ENCODE data around the gene PGM3. TPM values are rescaled to one million over a fixed set of nuclear protein-coding genes. Genes with fewer than 3 reads are reported as not detected.

The PGM3 gene
- total RNA-seq, 4 donors from 2014 or later: 7.9 to 291 (median 21.1) TPM

DNA sequence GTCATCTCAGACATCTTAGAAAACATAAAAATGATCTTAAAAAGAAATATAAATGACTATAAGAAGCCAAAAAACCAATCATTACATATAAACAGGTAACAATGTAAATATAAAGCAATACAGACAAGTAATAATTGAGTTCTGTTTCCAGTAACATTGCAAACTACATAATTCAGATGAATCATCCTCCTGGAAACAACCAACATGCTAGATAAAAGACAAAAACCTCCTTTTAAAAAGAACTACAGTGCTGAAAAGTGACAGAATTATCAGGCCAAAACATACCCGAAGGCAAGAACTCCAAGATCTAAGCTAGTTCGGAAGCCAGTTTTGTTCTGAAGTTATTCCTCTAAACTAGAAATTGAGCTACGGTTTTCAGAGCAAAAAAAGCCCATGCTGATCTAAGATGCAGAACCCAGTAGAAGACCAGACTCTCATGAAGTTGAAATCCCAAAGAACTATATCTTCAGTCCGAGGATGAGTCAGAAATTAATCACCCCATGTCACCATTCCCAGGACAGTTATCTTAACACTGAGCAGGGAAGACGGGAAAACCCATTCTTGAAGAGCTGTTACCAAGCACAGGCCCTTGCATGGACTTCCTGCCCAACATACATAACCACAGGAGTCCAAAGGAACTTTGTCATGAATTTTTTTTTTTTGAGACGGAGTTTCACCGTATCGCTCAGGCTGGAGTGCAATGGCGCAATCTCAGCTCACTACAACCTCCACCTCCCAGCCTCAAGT, 9.8 kb downstream of the PGM3 start:
- in situ Hi-C loops (cut with MboI; ENCODE audit: low pct_ligation_motif_present in 1 of 4, low pct_unique_long_range_greater_than_20kb in 1 of 4, low sequenced_read_pairs in 3 of 4): loop anchor here in 1 of 4 donors (25.0 kb wide), 1 partner anchor 946 kb away; the partner anchor contains the start of gene IBTK
- Histone ChIP-seq H3K4me1 (no peaks in the 10 kb centered on the region), H3K4me3 (no peak overlapping the region), H3K27me3 (no peaks in the 10 kb centered on the region), H3K9me3 (no peaks in the 10 kb centered on the region), H3K36me3 (peaks cover 0 to 54% (median 5%) of the 10 kb centered on the region in 4 donors), H3K27ac (no peak overlapping the region)
- WGBS, 2 donors (ENCODE audit: low coverage in 1 of 2): 83 to 94% methylated on average over 7 to 9 of the region's 9 CpGs
- intact Hi-C loops (cut with DNase I; ENCODE audit: low total_unique reads): no loop called here
- TF ChIP-seq POLR2A (IDR thresholded peaks at IDR 0.05) (no peak), CTCF (IDR thresholded peaks at IDR 0.05) (no peak), EP300 (IDR thresholded peaks at IDR 0.05; ENCODE audit: low read depth) (no peak), POLR2AphosphoS5 (IDR thresholded peaks at IDR 0.05) (no peak)
- DNase-seq: no peak

DNA sequence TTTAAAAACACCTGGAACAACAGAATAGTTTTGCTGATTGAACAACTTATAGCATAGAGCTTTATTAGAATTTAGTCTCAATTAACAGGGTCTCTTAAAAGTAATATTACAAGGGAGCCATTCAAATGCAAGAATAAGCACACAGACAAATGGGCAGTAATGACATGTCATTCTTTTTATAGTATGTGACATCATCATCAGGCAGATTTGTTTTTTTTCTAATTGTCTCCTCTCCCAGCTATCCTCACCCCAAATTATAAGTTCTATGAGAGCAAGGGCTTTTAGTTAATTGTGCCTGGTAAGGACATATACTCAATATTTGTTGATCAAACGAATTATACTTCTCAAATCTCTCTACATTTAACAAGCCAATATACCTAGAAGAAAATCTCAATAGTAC, 11.0 kb downstream of the PGM3 start:
- intact Hi-C loops (cut with DNase I; ENCODE audit: low total_unique reads) (no loop called here), in situ Hi-C loops (cut with MboI; ENCODE audit: low pct_ligation_motif_present in 1 of 4, low pct_unique_long_range_greater_than_20kb in 1 of 4, low sequenced_read_pairs in 3 of 4) (loop anchor here in 1 of 4 donors (25.0 kb wide), 1 partner anchor 945 kb away; the partner anchor contains the start of gene IBTK)
- Histone ChIP-seq H3K27ac (no peak overlapping the region), H3K36me3 (peaks cover 0 to 44% (median 5%) of the 10 kb centered on the region in 4 donors), H3K4me1 (no peaks in the 10 kb centered on the region), H3K4me3 (no peak overlapping the region), H3K27me3 (no peaks in the 10 kb centered on the region), H3K9me3 (no peaks in the 10 kb centered on the region)
- WGBS, 2 donors (ENCODE audit: low coverage in 1 of 2): 76 to 78% methylated on average over 1 of the region's 1 CpG
- TF ChIP-seq EP300 (IDR thresholded peaks at IDR 0.05; ENCODE audit: low read depth) (no peak), CTCF (IDR thresholded peaks at IDR 0.05) (no peak), POLR2A (IDR thresholded peaks at IDR 0.05) (no peak), POLR2AphosphoS5 (IDR thresholded peaks at IDR 0.05) (no peak)
- no peak for DNase-seq

DNA sequence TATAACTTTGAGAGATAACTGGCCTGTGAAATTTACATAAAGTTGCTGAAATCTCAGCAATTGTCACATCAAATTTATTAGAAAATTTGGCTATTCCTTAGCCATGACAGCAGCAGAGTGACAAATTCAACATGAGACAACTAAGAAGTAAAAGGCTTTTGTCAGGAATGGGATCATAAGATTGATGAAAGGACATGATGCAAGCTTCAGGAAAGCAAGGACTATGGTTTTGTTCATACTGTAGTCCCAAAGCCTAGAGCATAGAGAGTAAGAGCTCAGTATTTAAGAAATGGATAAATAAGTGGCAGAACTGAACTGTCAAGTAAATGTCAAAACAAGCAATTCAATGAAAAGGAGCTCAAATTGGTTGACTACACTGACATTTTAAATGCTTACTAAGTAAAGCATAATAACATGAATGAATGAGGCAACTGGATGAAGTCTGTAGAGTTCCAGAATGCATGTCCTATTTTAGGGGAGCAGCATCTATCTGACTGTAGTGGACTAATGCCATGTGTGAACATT, 12.6 kb downstream of the PGM3 start:
- Histone ChIP-seq H3K27ac (no peak overlapping the region), H3K4me1 (peaks cover 0 to 5% (median 2%) of the 10 kb centered on the region in 4 donors), H3K9me3 (no peaks in the 10 kb centered on the region), H3K27me3 (no peaks in the 10 kb centered on the region), H3K4me3 (no peak overlapping the region), H3K36me3 (peaks cover 0 to 42% (median 5%) of the 10 kb centered on the region in 4 donors)
- in situ Hi-C loops (cut with MboI; ENCODE audit: low pct_ligation_motif_present in 1 of 4, low pct_unique_long_range_greater_than_20kb in 1 of 4, low sequenced_read_pairs in 3 of 4) (loop anchor here in 1 of 4 donors (25.0 kb wide), 1 partner anchor 943 kb away; the partner anchor contains the start of gene IBTK), intact Hi-C loops (cut with DNase I; ENCODE audit: low total_unique reads) (no loop called here)
- no peak for TF ChIP-seq POLR2A (IDR thresholded peaks at IDR 0.05)
- TF ChIP-seq EP300 (IDR thresholded peaks at IDR 0.05; ENCODE audit: low read depth): no peak
- no peak for TF ChIP-seq CTCF (IDR thresholded peaks at IDR 0.05)
- TF ChIP-seq POLR2AphosphoS5 (IDR thresholded peaks at IDR 0.05): no peak
- DNase-seq: no peak

DNA sequence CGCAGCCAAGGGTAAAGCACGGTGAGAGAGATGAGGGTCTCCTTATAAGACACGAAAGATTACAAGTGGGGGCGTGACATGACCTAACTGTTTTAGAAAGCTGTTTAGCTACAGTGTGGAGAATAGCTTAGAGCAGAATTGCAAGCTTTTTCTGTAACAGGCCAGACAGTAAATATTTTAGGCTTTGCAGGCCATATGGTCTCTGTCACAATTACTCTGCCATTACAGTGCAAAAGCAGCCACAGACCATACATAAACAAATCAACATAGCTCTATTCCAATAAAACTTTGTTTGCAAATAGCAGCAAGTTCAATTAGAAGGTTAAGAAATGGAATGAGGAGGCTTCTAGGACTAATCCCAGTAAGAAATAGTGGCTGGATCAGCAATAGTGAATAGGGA, 16.8 kb downstream of the PGM3 start:
- 68 to 85% methylated on average over 3 to 4 of the region's 4 CpGs for WGBS, 2 donors (ENCODE audit: low coverage in 1 of 2)
- DNase-seq: no peak

More for the DNA sequence above, 16.8 kb downstream of the PGM3 start:
- H3K27ac ChIP-seq: no peak overlapping the region
- H3K27me3 ChIP-seq: no peaks in the 10 kb centered on the region
- TF ChIP-seq POLR2AphosphoS5 (IDR thresholded peaks at IDR 0.05): no peak
- no peak for TF ChIP-seq POLR2A (IDR thresholded peaks at IDR 0.05)
- TF ChIP-seq CTCF (IDR thresholded peaks at IDR 0.05): no peak
- no peak for TF ChIP-seq EP300 (IDR thresholded peaks at IDR 0.05; ENCODE audit: low read depth)
- H3K4me3 ChIP-seq: no peak overlapping the region
- intact Hi-C loops (cut with DNase I; ENCODE audit: low total_unique reads): no loop called here
- H3K4me1 ChIP-seq: peaks cover 0 to 5% (median 2%) of the 10 kb centered on the region in 4 donors
- H3K9me3 ChIP-seq: no peaks in the 10 kb centered on the region
- H3K36me3 ChIP-seq: peaks cover 0 to 68% (median 8%) of the 10 kb centered on the region in 4 donors
- in situ Hi-C loops (cut with MboI; ENCODE audit: low pct_ligation_motif_present in 1 of 4, low pct_unique_long_range_greater_than_20kb in 1 of 4, low sequenced_read_pairs in 3 of 4): loop anchor here in 1 of 4 donors (25.0 kb wide), 1 partner anchor 939 kb away; the partner anchor contains the start of gene IBTK
